Body of pancreas (tissue), 4 donors: ENCODE data around the gene ISOC2. TPM values are rescaled to one million over a fixed set of nuclear protein-coding genes. Genes with fewer than 3 reads are reported as not detected.
"Not testable (repeated sequence)": the region's sequence is repeated elsewhere in the genome, so short reads cannot be mapped to it uniquely, and the experiment has no call there.

Experiments
- ATAC-seq: fragments of 150-250 bp; one replicate; pipeline ENCODE4 v1.9.1; 2016
- DNase-seq, 4 donors: peaks; one replicate each; pipeline ENCODE4 v3.0.0-alpha.2; 2019
- H3K27ac ChIP-seq, 4 donors: fragments of 200-600 bp; sonication (generic); 1 replicate in 3 of 4; 2 replicates in 1 of 4; pipeline versions ENCODE4 v1.5.1 to v1.6.1; 2016 to 2019; ENCODE audit warnings: mild to moderate bottlenecking in 1 of 4, mixed read lengths in 1 of 4, moderate library complexity in 1 of 4
- H3K27me3 ChIP-seq, 2 donors: fragments of 200-600 bp; sonication (generic); one replicate each; pipeline ENCODE4 v1.6.0; 2016; ENCODE audit warnings: mild to moderate bottlenecking in 1 of 2
- H3K36me3 ChIP-seq, 2 donors: fragments of 200-600 bp; sonication (generic); replicated peaks in 1 of 2; 2 replicates each; pipeline ENCODE4 v1.5.1; 2016; ENCODE audit warnings: low read depth in 2 of 2; ENCODE audit not compliant: insufficient read depth in 1 of 2
- H3K4me1 ChIP-seq: fragments of 200-600 bp; sonication (generic); one replicate; pipeline ENCODE4 v1.6.0; 2016
- H3K4me3 ChIP-seq, 2 donors: fragments of 200-600 bp; sonication (generic); 1 replicate in 1 of 2; 2 replicates in 1 of 2; pipeline ENCODE4 v1.5.1; 2016 to 2019
- H3K9me3 ChIP-seq, 3 donors: fragments of 200-600 bp; sonication (generic); 1 replicate in 2 of 3; 2 replicates in 1 of 3; pipeline ENCODE4 v1.5.1; 2016
- POLR2A ChIP-seq, 3 donors: fragments of 450-650 bp; IDR thresholded peaks; one replicate each; pipeline ENCODE4 v1.6.1; 2016; ENCODE audit warnings: antibody characterized with exemption in 3 of 3, mild to moderate bottlenecking in 2 of 3
- WGBS, 2 donors: methylation state at CpG; one replicate each; pipeline ENCODE4 v1.1.5; 2017; 5-methylcytosine and 5-hydroxymethylcytosine counted together
- intact Hi-C: fragments of 100-400 bp; cut with DNase I; formaldehyde crosslinking; loops from one replicate; pipeline ENCODE4 v1.15.1; 2023
- total RNA-seq, 2 donors: library from RNA; depleted of rRNA; stranded (reverse); fragments of >200 nt; gene quantifications; one replicate each; pipeline ENCODE4 v1.1.0, GENCODE V29; 2016
- TF ChIP-seq, protein P1 (sequence below), 7 experiments: fragments of 450-650 bp in 4 of 7; fragments of 200-600 bp in 3 of 7; sonication (generic) in 3 of 7; IDR thresholded peaks; one replicate each; pipeline ENCODE4 v1.5.1; 2016 to 2019; ENCODE audit warnings: antibody characterized with exemption in 7 of 7

The ISOC2 gene
- total RNA-seq, 2 donors from 2014 or later = 38.4 to 75.8 TPM

DNA sequence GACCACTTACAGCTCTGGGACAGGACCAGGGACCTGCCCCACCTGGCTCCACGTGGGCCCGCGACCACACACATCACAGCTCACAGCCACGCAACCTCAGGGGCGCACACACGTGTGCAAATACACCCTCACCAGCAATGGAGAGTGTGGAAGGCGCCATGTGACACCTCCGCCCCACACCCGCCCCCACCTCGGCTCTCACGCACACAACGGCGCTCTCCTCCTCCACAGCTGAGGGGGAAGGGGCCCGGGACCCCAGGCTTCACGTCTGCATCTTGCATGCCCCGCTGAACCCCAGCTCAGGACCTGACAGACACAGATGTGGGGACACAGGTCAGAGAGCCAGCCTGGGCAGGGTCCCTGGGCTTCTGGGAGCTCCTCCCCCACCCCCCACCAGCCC lies 12.0 kb downstream of the ISOC2 start:
- no peak overlapping the region for H3K27ac ChIP-seq

DNA sequence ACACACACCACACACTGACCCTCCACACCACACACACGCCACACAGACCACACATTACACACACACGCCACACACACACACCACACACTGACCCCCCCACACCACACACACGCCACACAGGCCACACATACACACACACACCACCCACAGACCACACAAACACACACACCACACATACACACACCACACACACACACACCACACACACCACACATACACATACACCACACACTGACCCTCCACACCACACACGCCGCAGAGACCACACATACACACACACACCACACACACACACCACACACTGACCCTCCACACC lies 13.3 kb downstream of the ISOC2 start:
- 77 to 83% methylated on average over 5 of the region's 5 CpGs for WGBS, 2 donors
- peaks cover 18% of the 10 kb centered on the region for H3K4me1 ChIP-seq
- H3K4me3 ChIP-seq, ATAC-seq, intact Hi-C loops, H3K27ac ChIP-seq, H3K36me3 ChIP-seq, H3K9me3 ChIP-seq, DNase-seq: not testable (repeated sequence)
- H3K27me3 ChIP-seq = peaks cover 0 to 14% of the 10 kb centered on the region in 2 donors

More for the DNA sequence above, 12.0 kb downstream of the ISOC2 start:
- no peak for DNase-seq
- no peak for ATAC-seq
- no peak for TF ChIP-seq POLR2A (IDR thresholded peaks at IDR 0.05)
- TF ChIP-seq, protein P1, sequence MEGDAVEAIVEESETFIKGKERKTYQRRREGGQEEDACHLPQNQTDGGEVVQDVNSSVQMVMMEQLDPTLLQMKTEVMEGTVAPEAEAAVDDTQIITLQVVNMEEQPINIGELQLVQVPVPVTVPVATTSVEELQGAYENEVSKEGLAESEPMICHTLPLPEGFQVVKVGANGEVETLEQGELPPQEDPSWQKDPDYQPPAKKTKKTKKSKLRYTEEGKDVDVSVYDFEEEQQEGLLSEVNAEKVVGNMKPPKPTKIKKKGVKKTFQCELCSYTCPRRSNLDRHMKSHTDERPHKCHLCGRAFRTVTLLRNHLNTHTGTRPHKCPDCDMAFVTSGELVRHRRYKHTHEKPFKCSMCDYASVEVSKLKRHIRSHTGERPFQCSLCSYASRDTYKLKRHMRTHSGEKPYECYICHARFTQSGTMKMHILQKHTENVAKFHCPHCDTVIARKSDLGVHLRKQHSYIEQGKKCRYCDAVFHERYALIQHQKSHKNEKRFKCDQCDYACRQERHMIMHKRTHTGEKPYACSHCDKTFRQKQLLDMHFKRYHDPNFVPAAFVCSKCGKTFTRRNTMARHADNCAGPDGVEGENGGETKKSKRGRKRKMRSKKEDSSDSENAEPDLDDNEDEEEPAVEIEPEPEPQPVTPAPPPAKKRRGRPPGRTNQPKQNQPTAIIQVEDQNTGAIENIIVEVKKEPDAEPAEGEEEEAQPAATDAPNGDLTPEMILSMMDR (IDR thresholded peaks at IDR 0.05) = no peak
- 15% methylated on average over 10 of the region's 16 CpGs; no CpG with 5 or more reads in 1 of the 2 donors for WGBS, 2 donors
- peaks cover 0 to 14% of the 10 kb centered on the region in 2 donors for H3K27me3 ChIP-seq
- H3K36me3 ChIP-seq = no peaks in the 10 kb centered on the region
- H3K4me3 ChIP-seq = no peak overlapping the region
- no peaks in the 10 kb centered on the region for H3K9me3 ChIP-seq
- H3K4me1 ChIP-seq = peaks cover 18% of the 10 kb centered on the region
- intact Hi-C loops = no loop called here

DNA sequence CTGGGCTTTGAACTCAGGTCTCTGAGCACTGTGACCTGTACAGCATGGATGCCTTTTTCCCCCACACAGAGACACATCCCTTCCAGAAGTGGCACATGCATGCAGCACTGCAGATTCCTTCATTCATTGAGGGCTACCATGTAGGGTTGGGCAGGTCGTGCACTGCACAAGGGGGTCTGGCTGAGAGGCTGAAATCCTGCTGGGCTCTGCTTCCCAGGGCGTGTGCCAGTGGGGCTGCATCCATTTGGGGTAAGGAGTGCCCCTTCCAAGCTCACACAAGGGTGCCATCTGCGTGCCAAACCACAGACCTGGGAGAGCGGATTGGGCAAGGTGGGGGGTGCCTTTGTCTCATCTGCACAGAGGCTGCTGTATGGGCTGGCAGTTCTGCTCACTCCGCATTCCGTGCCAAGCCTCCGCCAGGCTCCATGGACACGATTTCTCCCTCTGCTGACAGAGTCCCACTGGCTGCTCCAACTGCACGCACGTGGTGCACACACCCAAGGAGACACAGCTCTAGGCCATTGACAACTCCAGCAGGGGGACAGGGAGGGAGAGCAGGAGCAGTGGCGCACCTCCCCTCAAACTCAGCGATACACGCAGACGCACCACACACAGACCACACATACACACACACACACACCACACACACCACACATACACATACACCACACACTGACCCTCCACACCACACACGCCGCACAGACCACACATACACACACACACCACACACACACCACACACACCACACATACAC lies 13.8 kb downstream of the ISOC2 start:
- peak in 1 of 4 donors; percentile 25 for DNase-seq
- intact Hi-C loops = no loop called here

DNA sequence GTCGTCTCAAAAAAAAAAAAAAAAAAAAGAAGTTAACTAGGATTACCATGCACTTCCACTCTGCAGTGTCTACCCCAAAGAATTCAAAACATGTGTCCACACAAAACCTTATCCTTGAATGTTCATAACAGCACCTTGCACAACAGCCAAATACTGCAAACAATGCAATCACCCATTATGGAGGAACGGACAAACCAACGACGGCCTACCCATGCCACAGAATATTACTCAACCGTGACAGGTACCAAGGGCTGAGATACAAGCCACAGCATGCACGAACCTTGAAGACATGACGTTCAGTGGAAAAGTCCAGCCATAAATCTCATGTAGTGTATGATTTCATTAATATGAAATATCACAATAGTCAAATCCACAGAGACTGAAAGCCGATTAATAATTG lies 15.4 kb downstream of the ISOC2 start:
- Histone ChIP-seq H3K9me3 (no peaks in the 10 kb centered on the region), H3K27me3 (peaks cover 0 to 9% of the 10 kb centered on the region in 2 donors)

More for the DNA sequence above, 13.8 kb downstream of the ISOC2 start:
- no peaks in the 10 kb centered on the region for H3K9me3 ChIP-seq
- no peak for ATAC-seq
- no peak overlapping the region for H3K27ac ChIP-seq
- 24 to 37% methylated on average over 7 to 16 of the region's 16 CpGs for WGBS, 2 donors
- no peak overlapping the region for H3K4me3 ChIP-seq
- no peaks in the 10 kb centered on the region for H3K36me3 ChIP-seq
- no peak for TF ChIP-seq POLR2A (IDR thresholded peaks at IDR 0.05)
- TF ChIP-seq, protein P1 (IDR thresholded peaks at IDR 0.05) = no peak
- H3K27me3 ChIP-seq = peaks cover 0 to 13% of the 10 kb centered on the region in 2 donors
- peaks cover 14% of the 10 kb centered on the region for H3K4me1 ChIP-seq

DNA sequence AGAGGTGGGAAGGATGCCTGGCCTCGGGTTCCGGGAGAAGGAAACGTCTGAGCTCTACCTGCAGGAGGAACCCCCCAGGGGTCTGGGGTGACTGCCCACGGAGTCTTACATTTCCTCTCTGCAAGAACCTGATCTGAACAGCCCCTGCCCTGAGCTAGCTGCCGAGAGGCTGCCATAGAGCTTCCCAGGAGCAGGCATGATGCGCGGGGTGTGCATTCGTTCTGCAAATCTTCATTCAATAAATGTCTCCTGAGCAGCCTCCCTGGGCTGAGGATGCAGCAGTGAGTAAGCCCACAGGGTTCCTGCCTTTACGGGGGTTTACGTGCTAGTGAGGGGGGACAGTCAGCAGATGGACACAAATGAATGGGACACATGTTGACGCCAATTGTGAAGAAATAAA lies 16.8 kb downstream of the ISOC2 start:
- Histone ChIP-seq H3K4me1 (no peaks in the 10 kb centered on the region), H3K36me3 (no peaks in the 10 kb centered on the region), H3K9me3 (no peaks in the 10 kb centered on the region), H3K27me3 (peaks cover 0 to 20% of the 10 kb centered on the region in 2 donors), H3K4me3 (no peak overlapping the region), H3K27ac (no peak overlapping the region)
- WGBS, 2 donors = 25 to 27% methylated on average over 6 to 11 of the region's 11 CpGs
- DNase-seq (no peak), ATAC-seq (no peak)
- intact Hi-C loops = no loop called here
- TF ChIP-seq, protein P1 (IDR thresholded peaks at IDR 0.05) = no peak
- TF ChIP-seq POLR2A (IDR thresholded peaks at IDR 0.05) = no peak

More for the DNA sequence above, 15.4 kb downstream of the ISOC2 start:
- Histone ChIP-seq H3K4me3 (no peak overlapping the region), H3K4me1 (no peaks in the 10 kb centered on the region), H3K36me3 (no peaks in the 10 kb centered on the region), H3K27ac (no peak overlapping the region)
- TF ChIP-seq POLR2A (IDR thresholded peaks at IDR 0.05) = no peak
- TF ChIP-seq, protein P1 (IDR thresholded peaks at IDR 0.05) = no peak
- no peak for ATAC-seq
- WGBS, 2 donors = 34 to 51% methylated on average over 8 of the region's 8 CpGs
- intact Hi-C loops = no loop called here
- DNase-seq = no peak
